Measurements from ENCODE around the gene LGR4.

The LGR4 gene

DNA sequence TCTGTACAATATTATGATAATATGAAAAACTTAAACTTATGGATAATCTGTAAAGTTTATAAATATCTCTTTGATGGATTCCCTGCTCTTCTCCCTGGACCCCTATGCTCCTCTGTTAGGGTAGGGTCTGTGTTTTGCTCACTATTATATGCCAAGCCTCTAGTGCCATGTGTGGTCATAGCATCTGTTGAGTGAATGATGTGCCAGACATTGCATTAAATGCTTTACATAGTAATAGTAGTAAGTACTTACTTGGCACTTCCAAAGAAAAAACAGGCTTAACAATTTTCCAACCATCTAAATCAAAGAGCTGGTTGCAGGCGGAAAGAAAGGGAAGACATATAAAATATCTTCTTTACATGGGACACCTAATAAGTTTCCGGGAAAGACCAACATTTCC lies 46.8 kb downstream of the LGR4 start:
- no peak for DNase-seq

DNA sequence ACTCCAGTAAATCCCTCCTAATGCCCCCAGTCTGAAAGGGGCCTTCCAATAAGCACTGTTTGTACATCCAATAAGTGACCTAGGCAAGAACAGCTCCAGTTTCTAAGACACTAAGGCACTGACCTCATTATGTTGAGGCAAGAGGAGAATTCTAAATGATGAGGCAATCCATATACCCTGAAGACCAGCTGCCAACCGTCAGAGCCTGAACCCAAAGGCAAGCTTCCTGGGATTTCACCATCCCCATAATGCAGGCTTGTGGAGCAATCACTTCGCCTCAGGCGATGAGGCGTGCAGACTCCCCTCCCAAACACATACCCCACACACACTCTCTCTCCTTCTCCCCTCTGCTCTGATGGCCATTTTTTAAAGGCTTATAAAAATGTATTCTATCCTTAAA lies 49.5 kb downstream of the LGR4 start:
- DNase-seq = no peak

DNA sequence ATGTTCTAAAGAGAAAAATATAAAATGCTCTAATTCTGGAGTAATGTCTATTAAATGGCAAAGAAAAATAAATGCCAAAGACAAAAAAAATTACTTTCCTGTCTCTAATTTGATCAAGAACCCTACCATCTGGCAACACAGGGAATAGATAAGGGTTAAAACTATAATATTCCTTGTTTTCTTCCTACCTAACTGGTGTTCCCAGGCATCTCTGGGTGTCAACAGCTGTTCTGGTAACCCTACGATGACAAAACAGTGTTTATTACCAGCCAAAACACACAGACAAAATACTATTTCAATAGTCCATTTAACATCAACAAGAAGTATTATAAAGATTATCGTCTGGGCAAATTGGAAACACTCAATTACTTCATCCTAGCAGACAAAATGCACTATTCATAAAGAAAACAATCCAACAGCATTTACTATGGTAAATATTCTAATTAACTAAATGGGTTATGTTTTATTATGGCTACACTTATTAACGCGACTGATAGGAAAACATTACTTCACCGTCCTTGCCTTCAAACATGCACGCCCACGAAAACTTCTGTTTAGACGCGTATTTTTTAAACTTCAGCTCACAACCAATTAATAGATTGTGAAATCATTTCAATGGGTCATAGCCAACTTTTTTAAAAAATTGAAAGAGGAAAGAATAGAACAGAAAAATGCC lies 50.6 kb downstream of the LGR4 start:
- no peak for DNase-seq

DNA sequence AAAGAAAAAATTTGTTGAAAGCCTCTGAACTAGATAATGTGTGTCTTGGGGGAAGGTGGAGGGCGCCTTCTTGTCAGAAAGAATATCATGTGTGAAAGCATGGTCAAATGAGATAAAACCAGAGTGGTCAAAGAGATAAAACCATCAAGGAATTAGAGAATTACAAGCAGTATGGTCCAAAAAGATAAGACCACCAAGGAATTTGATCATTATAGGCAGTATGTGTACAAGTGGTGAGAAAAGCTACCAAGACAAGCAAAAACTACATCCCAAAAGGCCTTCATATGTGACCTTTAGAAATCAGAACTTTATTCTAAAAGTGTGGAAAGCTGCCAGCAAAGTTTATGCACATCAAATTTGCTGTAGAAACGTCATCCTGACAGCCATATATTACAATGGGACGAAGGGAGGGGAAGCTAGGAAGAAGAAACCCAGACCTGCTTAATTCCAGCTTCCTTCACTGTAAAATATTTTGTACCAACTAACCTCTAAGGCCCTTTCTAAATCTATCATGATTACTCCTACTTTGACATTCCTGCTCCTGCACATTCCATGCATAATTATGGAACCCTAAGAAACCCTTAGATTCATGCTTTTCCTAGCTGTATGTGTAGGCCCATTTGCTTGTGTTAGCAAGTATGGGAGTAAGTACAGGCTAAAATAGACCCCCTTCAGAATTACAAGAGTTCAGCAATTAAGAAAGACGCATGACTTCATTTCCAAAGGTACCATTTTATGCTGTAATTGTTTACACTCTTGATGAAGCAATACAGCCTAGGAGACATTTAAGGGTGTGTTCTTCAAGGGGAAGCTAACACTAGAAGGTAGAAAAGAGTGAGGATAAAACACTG lies 51.6 kb downstream of the LGR4 start:
- DNase-seq = no peak

DNA sequence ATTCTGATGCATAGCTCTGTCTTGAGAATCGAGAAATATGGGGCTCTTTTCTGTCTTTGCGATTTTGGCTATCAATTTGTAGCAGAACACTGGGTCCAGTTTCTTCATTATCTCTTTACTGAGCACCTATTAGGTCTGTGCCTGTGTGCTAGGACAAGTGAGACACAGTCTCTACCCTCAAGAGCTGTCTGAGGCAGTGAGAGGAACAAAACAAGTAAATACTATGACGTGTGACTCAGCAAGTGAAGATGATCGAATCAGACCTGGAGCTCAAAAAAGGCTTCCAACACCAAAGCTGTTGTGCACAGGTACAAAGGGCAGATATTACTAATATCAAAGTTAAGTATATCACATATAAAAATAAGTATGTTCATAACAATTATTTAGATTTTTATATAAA lies 52.4 kb downstream of the LGR4 start:
- no peak for DNase-seq

DNA sequence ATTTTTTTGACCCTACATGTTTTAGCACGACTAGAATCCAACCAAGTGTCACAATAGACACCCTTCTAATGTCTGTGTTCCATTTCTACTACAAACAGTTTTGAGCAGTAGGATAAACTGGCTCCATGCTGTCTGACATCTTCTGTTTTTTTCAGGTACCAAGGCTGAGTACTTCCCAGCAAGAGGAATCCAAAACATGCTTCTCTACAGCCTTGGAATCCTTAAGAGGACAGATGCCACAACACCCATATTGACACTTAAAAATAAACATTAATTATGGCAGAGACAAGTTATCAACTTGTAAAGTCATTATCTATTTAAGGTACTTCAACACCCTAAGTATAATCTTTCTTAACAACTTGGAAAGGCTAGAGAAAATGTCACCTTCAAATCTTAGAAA lies 54.2 kb downstream of the LGR4 start:
- DNase-seq = no peak

DNA sequence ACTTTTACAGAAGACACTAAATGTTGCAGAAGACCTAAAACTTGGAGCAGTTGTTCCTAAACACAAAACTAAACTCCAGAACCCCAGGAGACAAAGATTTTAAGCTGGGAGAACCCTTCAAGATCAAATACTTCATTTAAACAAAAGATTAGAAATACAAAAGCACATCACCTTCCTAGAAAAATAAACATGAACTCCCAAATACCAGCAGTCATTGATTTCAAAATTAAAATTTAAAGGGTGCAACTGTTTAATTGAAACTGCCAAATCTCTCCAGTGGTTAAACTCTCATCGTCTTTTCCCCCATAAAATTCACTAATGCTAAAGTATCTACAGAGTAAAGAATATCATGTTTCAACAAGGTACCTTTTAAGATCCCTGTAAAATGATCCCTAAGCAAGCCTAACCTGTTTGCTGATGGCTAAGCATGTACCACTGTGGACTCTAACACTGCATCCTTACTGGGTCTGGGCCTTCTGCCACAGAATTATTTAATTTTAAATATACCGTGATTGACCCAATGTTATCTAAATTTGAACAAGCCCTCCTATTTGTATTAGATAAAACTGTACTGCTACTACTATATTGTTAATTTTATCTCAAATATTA lies 55.9 kb downstream of the LGR4 start:
- DNase-seq = no peak

DNA sequence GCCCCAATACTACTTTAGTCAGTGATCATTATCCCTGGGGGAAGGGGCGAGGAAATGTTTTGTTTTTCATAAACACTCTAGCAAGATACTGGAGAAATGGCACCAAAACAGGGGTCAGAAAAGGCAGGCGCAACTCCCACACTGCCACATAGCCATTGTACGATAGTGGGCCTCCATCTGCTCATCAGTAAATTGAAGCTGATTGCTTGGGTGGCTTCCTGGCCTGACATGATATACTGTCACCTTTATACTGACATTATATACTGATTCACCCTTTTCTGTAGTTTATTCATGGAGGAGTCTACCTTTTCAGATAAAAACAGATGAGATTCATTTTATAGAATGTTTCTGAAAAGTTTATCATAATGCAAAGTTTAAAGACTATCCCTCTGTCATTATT lies 57.9 kb downstream of the LGR4 start:
- DNase-seq = no peak

DNA sequence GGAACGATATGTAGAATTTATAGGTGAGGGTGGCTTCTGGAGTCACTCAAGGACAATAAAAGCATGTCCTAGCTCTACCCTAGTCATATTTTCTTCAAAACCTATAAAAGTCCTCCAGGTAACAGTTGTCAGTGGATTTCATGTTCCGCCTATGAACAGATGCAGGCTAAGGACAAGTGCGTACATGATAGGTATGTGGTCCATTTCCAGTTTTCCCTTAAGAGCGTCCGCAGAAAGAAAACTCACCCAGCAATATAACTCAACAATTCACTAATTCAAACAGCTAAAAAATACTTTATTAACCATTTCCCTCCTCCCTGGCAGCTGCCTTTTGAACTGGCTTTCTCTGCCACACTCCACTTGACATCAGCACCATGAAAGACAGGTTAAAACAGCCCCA lies 59.4 kb downstream of the LGR4 start:
- DNase-seq = no peak

DNA sequence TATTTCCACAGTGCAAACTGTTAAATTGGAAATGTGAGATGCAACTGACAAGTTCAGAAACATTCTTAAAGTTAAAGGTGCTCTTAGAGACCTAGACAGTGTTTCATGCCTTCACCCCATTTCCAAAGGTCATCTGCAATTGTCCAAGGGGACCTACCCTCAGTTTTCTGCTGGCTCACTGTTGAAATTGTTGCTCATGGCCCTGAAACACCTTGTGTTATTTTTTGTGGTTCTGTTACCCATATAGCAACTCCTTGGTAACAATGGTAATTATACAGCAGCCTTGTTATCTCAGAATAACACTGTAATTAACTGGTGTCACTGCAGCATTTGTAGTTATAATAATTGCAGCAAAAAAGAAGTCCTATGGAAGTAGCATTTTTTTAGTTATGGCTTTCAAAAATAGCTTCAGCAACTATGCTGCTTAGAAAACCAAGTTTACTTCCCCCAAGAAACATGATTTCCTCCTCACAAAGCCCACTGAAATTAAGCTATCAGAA lies 60.3 kb downstream of the LGR4 start:
- no peak for DNase-seq

DNA sequence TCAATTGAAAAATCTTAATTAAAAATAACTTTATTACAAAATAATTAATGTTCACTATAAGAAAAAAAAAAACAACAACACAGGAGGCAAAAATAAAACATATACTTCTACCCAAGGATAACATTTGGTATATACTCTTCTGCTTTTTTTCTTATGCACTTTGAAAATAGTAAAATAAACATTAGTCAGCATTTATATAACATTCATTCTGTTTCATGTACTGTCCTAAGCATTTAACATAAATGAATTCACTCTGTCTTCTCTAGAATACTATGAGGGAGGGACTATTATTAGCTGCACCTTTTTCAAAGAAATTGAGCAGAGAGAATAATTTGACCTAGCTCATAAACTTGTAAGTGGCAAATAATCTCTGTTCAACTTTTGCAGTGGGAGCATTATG lies 61.3 kb downstream of the LGR4 start:
- no peak for DNase-seq

DNA sequence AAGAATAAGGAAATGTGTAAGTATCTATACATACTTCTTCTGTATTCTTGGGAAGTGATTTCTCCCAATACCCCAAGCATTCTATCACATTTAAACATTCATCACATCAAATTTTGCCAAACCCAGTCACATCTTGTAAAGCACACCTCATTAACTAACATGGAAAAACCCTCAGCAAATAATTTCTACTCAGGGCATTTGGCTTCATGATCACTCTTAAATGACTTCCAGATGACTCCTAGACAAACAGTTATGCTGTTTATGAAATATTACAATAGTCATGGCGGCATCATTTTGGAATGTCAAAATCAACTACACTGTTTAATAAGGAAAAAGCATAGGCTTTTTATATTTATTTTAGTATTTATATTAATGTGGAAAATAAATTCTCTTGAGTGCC lies 62.3 kb downstream of the LGR4 start:
- DNase-seq = no peak

DNA sequence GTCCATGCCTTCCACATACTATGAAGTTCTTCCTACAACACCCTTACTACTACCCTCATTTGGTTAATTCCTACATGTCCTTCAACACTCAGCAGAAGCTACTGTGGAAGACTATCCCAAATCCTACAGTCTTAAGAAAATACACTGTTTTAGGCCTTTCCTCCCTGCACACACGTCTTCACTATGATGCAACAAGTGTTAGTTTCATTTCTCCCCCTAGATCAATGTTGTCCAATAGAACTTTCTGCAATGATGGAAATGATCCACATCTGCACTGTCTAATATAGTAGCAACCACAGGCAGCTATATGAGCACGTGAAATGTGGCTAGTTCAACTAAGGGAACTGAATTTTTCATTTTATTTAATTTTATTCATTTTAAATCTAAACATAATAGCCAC lies 62.8 kb downstream of the LGR4 start:
- no peak for DNase-seq

DNA sequence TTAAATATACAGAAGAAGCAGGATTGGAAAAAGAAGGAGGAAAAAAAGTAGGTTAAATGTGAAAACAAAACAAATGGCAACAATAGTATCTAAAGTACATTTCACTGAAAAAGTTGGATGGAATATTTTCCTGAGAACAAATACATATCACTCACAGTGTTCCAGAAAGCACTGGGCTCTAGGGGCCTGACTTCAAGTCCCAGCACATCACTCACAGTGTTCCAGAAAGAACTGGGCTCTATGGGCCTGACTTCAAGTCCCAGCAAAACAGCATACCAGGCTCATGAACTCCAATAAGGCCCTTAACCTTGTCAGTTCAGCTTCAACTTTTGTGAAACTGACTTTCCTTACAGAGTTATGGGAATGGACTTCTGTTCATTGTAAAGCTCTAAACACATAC lies 63.5 kb downstream of the LGR4 start:
- no peak for DNase-seq

DNA sequence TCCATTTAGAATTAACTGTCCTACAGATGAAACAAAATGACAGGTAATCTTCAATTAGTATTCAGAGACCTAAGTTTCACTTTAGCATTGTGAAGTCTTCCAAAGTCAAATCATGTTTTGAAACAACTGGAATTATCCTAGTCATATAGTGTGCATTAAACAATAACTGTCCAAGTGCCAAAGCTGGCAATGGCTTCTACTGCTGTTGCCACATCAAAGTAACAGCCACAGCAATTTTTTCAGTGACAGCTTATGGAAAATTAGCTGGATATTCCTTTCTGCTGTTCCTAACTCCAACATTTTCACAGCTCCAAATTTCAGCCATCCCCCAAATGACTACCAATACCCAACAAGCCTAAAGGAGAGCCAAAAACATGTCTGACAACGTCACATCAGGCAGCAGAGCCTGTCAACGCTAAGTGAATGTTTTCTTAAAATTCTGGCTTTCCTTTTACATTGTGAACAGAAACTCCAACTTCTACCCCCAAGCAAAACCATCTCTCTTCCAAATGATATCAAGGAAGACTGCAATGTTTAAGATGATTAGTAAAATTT lies 64.3 kb downstream of the LGR4 start:
- DNase-seq = no peak

DNA sequence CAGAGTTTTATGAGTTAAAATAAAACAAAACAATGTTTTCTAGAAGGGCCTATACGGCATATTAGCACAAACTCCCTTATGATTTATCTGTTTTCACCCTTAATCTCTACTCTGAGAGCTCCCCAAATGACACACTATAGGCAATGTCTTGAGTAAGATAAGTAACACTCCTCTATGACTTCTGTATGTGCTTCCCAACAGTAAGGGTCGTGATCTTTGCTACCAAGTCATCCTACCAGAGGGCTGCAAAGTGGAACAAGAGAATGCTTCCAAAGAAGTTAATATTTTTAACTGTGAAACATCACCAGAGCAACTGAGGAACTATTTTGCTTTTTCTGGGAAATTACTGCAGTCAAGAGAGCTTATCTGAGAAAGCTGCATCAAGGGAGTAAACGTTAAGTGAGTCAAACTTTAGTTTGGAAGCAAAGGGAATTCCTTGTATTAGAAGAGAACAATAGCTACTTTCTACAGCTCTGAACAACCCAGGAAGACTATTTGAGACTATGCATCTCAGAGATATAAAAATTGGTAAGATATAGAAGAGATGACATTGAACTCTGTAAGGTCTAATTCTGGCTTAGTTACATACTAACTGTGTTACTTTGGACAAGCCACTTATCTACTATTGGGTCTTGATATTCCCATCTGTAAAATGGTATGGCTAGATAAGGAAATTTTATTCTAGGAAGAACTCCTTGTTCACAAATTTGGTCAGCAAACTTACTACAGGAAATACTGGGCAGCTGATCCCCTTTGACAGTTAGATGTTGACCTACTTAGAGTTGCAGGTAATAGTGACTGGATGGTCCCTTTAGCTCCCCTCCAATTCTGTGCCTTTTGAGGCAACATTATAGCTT lies 65.9 kb downstream of the LGR4 start:
- no peak for DNase-seq

DNA sequence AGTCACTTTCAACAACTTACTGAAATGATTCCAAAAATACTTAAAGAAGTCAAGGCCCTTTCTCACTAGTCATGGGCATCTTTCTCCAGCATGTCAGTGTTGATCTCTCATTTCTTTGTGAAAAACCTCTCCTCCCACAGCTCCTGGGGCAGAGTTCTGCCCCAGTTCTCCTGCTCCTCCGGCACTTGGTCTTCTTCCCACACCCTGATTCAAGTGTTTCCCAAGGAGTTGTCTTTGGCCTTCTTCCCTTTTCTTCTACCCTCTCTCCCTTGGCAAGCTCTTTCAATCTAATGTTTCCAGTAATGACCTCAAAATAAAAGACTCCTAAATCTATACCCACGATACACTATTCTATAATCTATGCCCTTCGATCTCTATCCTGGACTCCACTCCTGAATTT lies 67.5 kb downstream of the LGR4 start:
- no peak for DNase-seq

DNA sequence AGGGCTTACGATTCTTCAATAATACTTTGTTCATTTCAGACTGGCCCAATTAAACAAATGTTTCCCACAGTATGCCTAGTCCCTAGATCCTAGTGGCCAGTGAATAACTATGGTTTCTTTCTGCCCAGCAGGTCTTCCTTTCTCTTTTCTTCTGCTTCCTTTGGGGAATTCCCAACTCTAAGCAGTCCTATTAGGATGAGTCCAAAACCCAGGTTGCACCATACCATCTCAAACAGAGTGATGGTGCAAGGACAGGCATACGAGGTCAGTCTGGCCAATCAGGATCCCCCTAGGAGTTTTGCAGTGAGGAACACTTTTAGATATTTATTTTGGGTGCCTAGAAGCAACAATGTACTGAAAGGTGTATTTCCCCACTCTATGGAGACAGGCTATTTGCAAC lies 68.2 kb downstream of the LGR4 start:
- DNase-seq = no peak

DNA sequence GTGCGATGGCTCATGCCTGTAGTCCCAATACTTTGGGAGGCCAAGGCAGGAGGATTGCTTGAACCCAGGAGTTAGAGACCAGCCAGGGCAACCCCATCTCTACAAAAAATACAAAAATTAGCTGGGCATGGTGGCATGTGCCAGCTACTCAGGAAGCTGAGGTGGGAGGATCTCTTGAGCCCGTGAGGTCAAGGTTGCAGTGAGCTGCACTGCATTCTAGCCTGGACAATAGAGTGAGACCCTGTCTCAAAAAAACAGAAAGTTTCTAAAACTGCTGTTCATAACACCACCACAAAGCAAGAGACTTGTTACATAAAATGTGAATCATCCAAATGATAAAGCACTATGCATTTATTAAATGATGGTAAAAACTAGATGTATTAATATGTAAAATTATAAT lies 69.4 kb downstream of the LGR4 start:
- no peak for DNase-seq

DNA sequence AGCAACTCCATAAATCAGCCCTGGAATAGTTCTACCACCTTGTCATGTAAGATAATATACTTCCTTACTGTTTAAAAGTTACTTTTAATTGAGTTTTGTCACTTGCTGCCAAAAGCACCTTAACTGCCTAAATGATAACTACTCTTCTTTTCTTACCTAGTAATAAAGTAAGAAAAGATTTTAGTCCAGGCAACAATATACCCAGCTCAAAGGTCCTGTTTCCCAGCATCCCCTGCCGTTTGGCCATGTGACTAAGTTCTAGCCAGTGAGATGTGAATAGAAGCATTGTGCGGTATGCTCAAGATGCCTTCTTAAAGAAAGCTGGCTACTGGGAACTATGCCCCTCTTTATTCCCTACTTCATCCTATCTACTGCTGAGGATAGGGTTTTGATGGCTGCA lies 70.1 kb downstream of the LGR4 start:
- no peak for DNase-seq

DNA sequence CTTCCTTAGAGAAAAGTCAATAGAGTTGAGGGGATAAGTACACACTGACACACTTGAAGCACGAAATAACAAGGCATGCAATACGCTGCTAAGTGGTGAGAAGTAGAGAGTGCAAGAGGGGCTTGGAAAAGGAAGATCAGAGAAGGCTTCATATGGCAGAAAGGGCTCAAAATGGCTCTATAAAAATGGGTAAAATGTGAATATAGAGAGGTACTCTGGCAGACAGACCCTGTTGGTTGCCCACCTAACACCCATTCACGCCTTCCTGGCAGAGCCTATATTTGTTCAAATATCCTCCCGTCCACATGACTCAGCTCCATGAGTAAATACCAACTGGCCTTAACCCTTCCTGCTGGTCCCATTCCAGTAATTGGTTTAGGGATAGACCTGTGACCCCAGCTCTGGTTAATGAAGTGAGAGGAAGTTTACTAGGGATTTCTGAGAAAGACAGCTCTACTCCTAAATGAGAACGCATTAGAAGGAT lies 70.7 kb downstream of the LGR4 start:
- DNase-seq = no peak

DNA sequence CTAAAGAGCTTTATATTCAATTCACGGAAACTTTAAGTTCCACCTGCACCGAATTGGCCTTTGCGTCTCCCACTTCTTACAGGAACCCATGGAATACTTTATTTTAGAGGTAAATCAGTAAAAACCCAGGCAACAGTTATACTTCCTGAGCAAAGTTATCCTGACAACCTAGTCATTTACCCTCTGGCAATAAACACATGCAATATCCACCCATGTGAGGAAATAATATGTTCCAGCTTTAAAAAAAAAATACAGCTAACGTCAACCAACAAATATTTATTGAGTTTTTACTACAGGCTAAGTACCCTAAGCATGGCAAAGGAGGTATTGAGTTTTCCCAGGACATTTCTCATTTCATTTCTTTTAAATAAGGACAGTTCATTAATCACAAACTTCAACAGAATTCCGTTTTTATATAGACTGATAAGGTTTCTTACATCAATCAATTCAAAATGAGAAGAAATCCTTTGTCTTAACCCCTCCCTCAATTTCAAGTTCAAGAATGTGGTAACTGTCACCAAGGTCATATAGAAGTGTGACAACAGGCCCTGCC lies 71.2 kb downstream of the LGR4 start:
- no peak for DNase-seq

Measured in NCI-H187 (cell line).